GM23338 (cell line): ENCODE measurements around the gene KCTD2. TPM values are rescaled to one million over a fixed set of nuclear protein-coding genes. Genes with fewer than 3 reads are reported as not detected.
A peak's percentile ranks its signal among the peaks of the same experiment; 100 is the strongest.

ENCODE experiments used
- ATAC-seq: fragments of 200-7000 bp; cut with Tn5 transposase; 3 replicates; pipeline ENCODE4 v1.9.1; 2020
- DNase-seq: peaks from one replicate; pipeline ENCODE4 v3.0.0-alpha.2; 2015; ENCODE audit warnings: low spot score
- H2AFZ ChIP-seq: fragments of 200-600 bp; sonication (generic); 2 replicates; pipeline ENCODE4 v1.8.0; 2016; ENCODE audit warnings: antibody characterized with exemption, mild to moderate bottlenecking, moderate library complexity
- H3F3A ChIP-seq: fragments of 200-600 bp; sonication (generic); replicated peaks from 2 replicates; pipeline ENCODE4 v1.8.0; 2017; ENCODE audit warnings: antibody characterized with exemption, mixed run types, low read depth
- H3K27ac ChIP-seq: fragments of 200-600 bp; sonication (generic); 2 replicates; pipeline ENCODE4 v1.6.1; 2016; ENCODE audit warnings: low read depth
- H3K27me3 ChIP-seq: fragments of 200-600 bp; sonication (generic); 2 replicates; pipeline ENCODE4 v1.8.0; 2016; ENCODE audit warnings: mild to moderate bottlenecking, mixed run types, moderate library complexity; ENCODE audit not compliant: insufficient read depth
- H3K36me3 ChIP-seq: fragments of 200-600 bp; sonication (generic); 2 replicates; pipeline ENCODE4 v1.8.0; 2016; ENCODE audit warnings: mild to moderate bottlenecking; ENCODE audit not compliant: insufficient read depth
- H3K4me1 ChIP-seq: fragments of 200-600 bp; sonication (generic); 2 replicates; pipeline ENCODE4 v1.8.0; 2016; ENCODE audit warnings: mild to moderate bottlenecking, moderate library complexity; ENCODE audit not compliant: insufficient read depth
- H3K4me2 ChIP-seq: fragments of 200-600 bp; sonication (generic); 2 replicates; pipeline ENCODE4 v1.7.1; 2017; ENCODE audit warnings: mixed run types
- H3K4me3 ChIP-seq: fragments of 200-600 bp; sonication (generic); 2 replicates; pipeline ENCODE4 v1.6.1; 2016; ENCODE audit warnings: mixed run types
- H3K79me2 ChIP-seq: fragments of 200-600 bp; sonication (generic); replicated peaks from 2 replicates; pipeline ENCODE4 v1.8.0; 2017; ENCODE audit warnings: mild to moderate bottlenecking; ENCODE audit not compliant: insufficient read depth
- H3K9me2 ChIP-seq: fragments of 200-600 bp; sonication (generic); 2 replicates; pipeline ENCODE4 v1.8.0; 2017; ENCODE audit not compliant: insufficient read depth
- H4K20me1 ChIP-seq: fragments of 200-600 bp; sonication (generic); replicated peaks from 2 replicates; pipeline ENCODE4 v1.8.0; 2017; ENCODE audit warnings: mild to moderate bottlenecking; ENCODE audit not compliant: insufficient read depth
- H3K27ac Mint-ChIP-seq: 2 replicates; pipeline ENCODE4 v1.8.0; 2020; ENCODE audit warnings: inconsistent platforms, mild to moderate bottlenecking, moderate library complexity, mixed read lengths
- H3K27me3 Mint-ChIP-seq: 3 replicates; pipeline ENCODE4 v1.8.0; 2022; ENCODE audit warnings: low read depth, mild to moderate bottlenecking, moderate library complexity, mixed read lengths, inconsistent platforms; ENCODE audit not compliant: insufficient read depth, poor library complexity
- H3K36me3 Mint-ChIP-seq: 3 replicates; pipeline ENCODE4 v1.8.0; 2021; ENCODE audit warnings: low read depth, mild to moderate bottlenecking, inconsistent platforms, moderate library complexity, mixed read lengths
- H3K4me1 Mint-ChIP-seq: 3 replicates; pipeline ENCODE4 v1.8.0; 2020; ENCODE audit warnings: mild to moderate bottlenecking, inconsistent platforms, mixed read lengths
- H3K4me3 Mint-ChIP-seq: 3 replicates; pipeline ENCODE4 v1.8.0; 2021; ENCODE audit warnings: moderate library complexity, mild to moderate bottlenecking, inconsistent platforms, mixed read lengths
- H3K9me3 Mint-ChIP-seq: 3 replicates; pipeline ENCODE4 v1.8.0; 2020; ENCODE audit warnings: moderate library complexity, mild to moderate bottlenecking, inconsistent platforms, mixed read lengths
- CREB1 ChIP-seq: fragments of 250-450 bp; sonication (Bioruptor Pico); IDR thresholded peaks from 2 replicates; pipeline ENCODE4 v1.5.0; 2020; ENCODE audit warnings: low read depth, mild to moderate bottlenecking, moderate library complexity
- EZH2 ChIP-seq: fragments of 200-600 bp; sonication (generic); IDR thresholded peaks from one replicate; pipeline ENCODE4 v1.8.0; 2017; ENCODE audit warnings: antibody characterized with exemption, mild to moderate bottlenecking, low read depth; ENCODE audit not compliant: unreplicated experiment
- EZH2phosphoT487 ChIP-seq: fragments of 200-600 bp; sonication (generic); IDR thresholded peaks from one replicate; pipeline ENCODE4 v1.8.1; 2018; ENCODE audit warnings: antibody characterized with exemption; ENCODE audit not compliant: unreplicated experiment
- JUNB ChIP-seq: IDR thresholded peaks from one replicate; pipeline ENCODE4 v1.6.1; 2016; ENCODE audit warnings: antibody characterized with exemption; ENCODE audit not compliant: unreplicated experiment
- NANOG ChIP-seq: IDR thresholded peaks from 2 replicates; pipeline ENCODE4 v1.6.1; 2016; ENCODE audit warnings: antibody characterized with exemption, borderline replicate concordance
- POLR2AphosphoS5 ChIP-seq: IDR thresholded peaks from 2 replicates; pipeline ENCODE4 v1.6.1; 2016; ENCODE audit warnings: antibody characterized with exemption, low read depth
- STAT1 ChIP-seq: IDR thresholded peaks from one replicate; pipeline ENCODE4 v1.6.1; 2016; ENCODE audit warnings: antibody characterized with exemption; ENCODE audit not compliant: unreplicated experiment
- ZNF114 ChIP-seq: fragments of 250-450 bp; sonication (Bioruptor Pico); IDR thresholded peaks from 2 replicates; pipeline ENCODE4 v1.5.0; 2020; ENCODE audit warnings: mild to moderate bottlenecking, moderate library complexity
- ZNF331 ChIP-seq: fragments of 250-450 bp; sonication (Bioruptor Pico); IDR thresholded peaks from 2 replicates; pipeline ENCODE4 v1.5.0; 2020; ENCODE audit warnings: low read depth, mild to moderate bottlenecking, moderate library complexity
- polyA plus RNA-seq: library from polyadenylated mRNA; unstranded; fragments of >200 nt; fragmentation: Nextera tagmentation; extraction: Ambion mirVana; gene quantifications from 2 replicates; pipeline ENCODE4 v1.2.1, GENCODE V29; 2016
- total RNA-seq: library from RNA; depleted of rRNA; stranded (reverse); fragments of >200 nt; shearing (Covaris generic); gene quantifications from 2 replicates; pipeline ENCODE4 v1.2.3, GENCODE V29; 2014
- TF ChIP-seq, protein P1 (sequence below), 2 experiments: fragments of 200-600 bp in 1 of 2; sonication (generic) in 1 of 2; conservative IDR thresholded peaks; 2 replicates each; pipeline versions ENCODE4 v1.5.1 to v1.6.1; 2016 to 2017; ENCODE audit warnings: antibody characterized with exemption in 2 of 2, low read depth in 2 of 2, mild to moderate bottlenecking in 2 of 2, moderate library complexity in 1 of 2
- TF ChIP-seq, protein P2 (sequence below): IDR thresholded peaks from one replicate; pipeline ENCODE4 v1.6.1; 2018; ENCODE audit warnings: antibody characterized with exemption; ENCODE audit not compliant: unreplicated experiment
- TF ChIP-seq, protein P3 (sequence below): IDR thresholded peaks from 2 replicates; pipeline ENCODE4 v1.6.1; 2016; ENCODE audit warnings: antibody characterized with exemption
- TF ChIP-seq, protein P4 (sequence below): fragments of 250-450 bp; sonication (Bioruptor Pico); IDR thresholded peaks from 2 replicates; pipeline ENCODE4 v1.5.0; 2020; ENCODE audit warnings: mild to moderate bottlenecking, moderate library complexity

The KCTD2 gene
- total and polyA plus RNA-seq, 2 experiments from 2014 or later, result 7.4 to 30.0 TPM

DNA sequence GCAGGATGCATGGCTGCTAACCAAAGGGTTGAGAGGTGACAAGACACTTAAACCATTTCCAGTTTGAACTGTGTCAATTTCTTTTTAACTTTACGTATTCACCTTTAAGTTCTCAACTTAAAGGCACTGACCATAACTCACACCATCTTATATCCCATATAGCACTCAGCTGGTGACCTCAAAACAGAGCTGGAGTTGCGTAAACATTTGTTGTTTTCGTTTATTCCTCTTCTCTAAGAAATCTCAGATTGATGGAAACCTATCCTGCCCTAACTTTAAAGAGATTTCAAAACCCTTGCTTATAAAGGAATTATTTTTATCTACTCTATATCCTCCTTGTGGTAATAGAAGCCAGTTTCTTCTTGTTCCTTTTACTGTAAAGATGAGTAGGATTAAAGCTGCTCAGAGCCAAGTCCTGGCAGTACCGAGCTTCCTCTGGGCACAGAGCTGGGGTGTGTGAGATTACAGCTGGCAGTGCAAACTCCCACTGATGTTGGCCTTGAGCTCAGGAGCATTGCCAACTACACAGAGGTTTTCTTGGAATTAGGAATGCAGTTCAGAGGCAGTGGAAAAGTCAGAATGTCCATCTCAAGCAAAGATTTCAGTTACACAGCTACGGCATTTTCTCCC lies 1.3 kb downstream of the KCTD2 start:
- Histone ChIP-seq H3K36me3 (peaks cover 20% of the 10 kb centered on the region), H3K27me3 (no peaks in the 10 kb centered on the region), H3K27ac (peak overlapping the region; percentile 39; the same call in 1 of the 2 replicates), H3K4me3 (peak overlapping the region; percentile 100), H3K79me2 (peaks cover 54% of the 10 kb centered on the region), H3F3A (peaks cover 30% of the 10 kb centered on the region), H2AFZ (no peak overlapping the region), H3K4me1 (peaks cover 22% of the 10 kb centered on the region), H3K4me2 (peak overlapping the region; percentile 100), H3K9me2 (no peaks in the 10 kb centered on the region), H4K20me1 (peaks cover 18% of the 10 kb centered on the region)
- Mint-ChIP-seq H3K36me3 (peaks cover 50% of the 10 kb centered on the region), H3K27ac (peak overlapping the region; percentile 9; the same call in 1 of the 2 replicates), H3K27me3 (peaks cover 13% of the 10 kb centered on the region), H3K4me3 (peak overlapping the region; percentile 97), H3K9me3 (no peaks in the 10 kb centered on the region), H3K4me1 (peaks cover 24% of the 10 kb centered on the region)
- TF ChIP-seq JUNB (no peak), EZH2 (no peak), STAT1 (no peak), CREB1 (CRISPR knock-in tag) (no peak), ZNF331 (CRISPR knock-in tag) (no peak), EZH2phosphoT487 (no peak), NANOG (no peak), ZNF114 (CRISPR knock-in tag) (no peak), POLR2AphosphoS5 (no peak)
- TF ChIP-seq, protein P1, sequence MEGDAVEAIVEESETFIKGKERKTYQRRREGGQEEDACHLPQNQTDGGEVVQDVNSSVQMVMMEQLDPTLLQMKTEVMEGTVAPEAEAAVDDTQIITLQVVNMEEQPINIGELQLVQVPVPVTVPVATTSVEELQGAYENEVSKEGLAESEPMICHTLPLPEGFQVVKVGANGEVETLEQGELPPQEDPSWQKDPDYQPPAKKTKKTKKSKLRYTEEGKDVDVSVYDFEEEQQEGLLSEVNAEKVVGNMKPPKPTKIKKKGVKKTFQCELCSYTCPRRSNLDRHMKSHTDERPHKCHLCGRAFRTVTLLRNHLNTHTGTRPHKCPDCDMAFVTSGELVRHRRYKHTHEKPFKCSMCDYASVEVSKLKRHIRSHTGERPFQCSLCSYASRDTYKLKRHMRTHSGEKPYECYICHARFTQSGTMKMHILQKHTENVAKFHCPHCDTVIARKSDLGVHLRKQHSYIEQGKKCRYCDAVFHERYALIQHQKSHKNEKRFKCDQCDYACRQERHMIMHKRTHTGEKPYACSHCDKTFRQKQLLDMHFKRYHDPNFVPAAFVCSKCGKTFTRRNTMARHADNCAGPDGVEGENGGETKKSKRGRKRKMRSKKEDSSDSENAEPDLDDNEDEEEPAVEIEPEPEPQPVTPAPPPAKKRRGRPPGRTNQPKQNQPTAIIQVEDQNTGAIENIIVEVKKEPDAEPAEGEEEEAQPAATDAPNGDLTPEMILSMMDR (conservative IDR thresholded peaks at IDR 0.05; ENCODE audit: low read depth in 2 of 2), result no peak
- TF ChIP-seq, protein P2, sequence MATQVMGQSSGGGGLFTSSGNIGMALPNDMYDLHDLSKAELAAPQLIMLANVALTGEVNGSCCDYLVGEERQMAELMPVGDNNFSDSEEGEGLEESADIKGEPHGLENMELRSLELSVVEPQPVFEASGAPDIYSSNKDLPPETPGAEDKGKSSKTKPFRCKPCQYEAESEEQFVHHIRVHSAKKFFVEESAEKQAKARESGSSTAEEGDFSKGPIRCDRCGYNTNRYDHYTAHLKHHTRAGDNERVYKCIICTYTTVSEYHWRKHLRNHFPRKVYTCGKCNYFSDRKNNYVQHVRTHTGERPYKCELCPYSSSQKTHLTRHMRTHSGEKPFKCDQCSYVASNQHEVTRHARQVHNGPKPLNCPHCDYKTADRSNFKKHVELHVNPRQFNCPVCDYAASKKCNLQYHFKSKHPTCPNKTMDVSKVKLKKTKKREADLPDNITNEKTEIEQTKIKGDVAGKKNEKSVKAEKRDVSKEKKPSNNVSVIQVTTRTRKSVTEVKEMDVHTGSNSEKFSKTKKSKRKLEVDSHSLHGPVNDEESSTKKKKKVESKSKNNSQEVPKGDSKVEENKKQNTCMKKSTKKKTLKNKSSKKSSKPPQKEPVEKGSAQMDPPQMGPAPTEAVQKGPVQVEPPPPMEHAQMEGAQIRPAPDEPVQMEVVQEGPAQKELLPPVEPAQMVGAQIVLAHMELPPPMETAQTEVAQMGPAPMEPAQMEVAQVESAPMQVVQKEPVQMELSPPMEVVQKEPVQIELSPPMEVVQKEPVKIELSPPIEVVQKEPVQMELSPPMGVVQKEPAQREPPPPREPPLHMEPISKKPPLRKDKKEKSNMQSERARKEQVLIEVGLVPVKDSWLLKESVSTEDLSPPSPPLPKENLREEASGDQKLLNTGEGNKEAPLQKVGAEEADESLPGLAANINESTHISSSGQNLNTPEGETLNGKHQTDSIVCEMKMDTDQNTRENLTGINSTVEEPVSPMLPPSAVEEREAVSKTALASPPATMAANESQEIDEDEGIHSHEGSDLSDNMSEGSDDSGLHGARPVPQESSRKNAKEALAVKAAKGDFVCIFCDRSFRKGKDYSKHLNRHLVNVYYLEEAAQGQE, result no peak
- TF ChIP-seq, protein P3, sequence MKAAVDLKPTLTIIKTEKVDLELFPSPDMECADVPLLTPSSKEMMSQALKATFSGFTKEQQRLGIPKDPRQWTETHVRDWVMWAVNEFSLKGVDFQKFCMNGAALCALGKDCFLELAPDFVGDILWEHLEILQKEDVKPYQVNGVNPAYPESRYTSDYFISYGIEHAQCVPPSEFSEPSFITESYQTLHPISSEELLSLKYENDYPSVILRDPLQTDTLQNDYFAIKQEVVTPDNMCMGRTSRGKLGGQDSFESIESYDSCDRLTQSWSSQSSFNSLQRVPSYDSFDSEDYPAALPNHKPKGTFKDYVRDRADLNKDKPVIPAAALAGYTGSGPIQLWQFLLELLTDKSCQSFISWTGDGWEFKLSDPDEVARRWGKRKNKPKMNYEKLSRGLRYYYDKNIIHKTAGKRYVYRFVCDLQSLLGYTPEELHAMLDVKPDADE, result no peak
- TF ChIP-seq, protein P4, sequence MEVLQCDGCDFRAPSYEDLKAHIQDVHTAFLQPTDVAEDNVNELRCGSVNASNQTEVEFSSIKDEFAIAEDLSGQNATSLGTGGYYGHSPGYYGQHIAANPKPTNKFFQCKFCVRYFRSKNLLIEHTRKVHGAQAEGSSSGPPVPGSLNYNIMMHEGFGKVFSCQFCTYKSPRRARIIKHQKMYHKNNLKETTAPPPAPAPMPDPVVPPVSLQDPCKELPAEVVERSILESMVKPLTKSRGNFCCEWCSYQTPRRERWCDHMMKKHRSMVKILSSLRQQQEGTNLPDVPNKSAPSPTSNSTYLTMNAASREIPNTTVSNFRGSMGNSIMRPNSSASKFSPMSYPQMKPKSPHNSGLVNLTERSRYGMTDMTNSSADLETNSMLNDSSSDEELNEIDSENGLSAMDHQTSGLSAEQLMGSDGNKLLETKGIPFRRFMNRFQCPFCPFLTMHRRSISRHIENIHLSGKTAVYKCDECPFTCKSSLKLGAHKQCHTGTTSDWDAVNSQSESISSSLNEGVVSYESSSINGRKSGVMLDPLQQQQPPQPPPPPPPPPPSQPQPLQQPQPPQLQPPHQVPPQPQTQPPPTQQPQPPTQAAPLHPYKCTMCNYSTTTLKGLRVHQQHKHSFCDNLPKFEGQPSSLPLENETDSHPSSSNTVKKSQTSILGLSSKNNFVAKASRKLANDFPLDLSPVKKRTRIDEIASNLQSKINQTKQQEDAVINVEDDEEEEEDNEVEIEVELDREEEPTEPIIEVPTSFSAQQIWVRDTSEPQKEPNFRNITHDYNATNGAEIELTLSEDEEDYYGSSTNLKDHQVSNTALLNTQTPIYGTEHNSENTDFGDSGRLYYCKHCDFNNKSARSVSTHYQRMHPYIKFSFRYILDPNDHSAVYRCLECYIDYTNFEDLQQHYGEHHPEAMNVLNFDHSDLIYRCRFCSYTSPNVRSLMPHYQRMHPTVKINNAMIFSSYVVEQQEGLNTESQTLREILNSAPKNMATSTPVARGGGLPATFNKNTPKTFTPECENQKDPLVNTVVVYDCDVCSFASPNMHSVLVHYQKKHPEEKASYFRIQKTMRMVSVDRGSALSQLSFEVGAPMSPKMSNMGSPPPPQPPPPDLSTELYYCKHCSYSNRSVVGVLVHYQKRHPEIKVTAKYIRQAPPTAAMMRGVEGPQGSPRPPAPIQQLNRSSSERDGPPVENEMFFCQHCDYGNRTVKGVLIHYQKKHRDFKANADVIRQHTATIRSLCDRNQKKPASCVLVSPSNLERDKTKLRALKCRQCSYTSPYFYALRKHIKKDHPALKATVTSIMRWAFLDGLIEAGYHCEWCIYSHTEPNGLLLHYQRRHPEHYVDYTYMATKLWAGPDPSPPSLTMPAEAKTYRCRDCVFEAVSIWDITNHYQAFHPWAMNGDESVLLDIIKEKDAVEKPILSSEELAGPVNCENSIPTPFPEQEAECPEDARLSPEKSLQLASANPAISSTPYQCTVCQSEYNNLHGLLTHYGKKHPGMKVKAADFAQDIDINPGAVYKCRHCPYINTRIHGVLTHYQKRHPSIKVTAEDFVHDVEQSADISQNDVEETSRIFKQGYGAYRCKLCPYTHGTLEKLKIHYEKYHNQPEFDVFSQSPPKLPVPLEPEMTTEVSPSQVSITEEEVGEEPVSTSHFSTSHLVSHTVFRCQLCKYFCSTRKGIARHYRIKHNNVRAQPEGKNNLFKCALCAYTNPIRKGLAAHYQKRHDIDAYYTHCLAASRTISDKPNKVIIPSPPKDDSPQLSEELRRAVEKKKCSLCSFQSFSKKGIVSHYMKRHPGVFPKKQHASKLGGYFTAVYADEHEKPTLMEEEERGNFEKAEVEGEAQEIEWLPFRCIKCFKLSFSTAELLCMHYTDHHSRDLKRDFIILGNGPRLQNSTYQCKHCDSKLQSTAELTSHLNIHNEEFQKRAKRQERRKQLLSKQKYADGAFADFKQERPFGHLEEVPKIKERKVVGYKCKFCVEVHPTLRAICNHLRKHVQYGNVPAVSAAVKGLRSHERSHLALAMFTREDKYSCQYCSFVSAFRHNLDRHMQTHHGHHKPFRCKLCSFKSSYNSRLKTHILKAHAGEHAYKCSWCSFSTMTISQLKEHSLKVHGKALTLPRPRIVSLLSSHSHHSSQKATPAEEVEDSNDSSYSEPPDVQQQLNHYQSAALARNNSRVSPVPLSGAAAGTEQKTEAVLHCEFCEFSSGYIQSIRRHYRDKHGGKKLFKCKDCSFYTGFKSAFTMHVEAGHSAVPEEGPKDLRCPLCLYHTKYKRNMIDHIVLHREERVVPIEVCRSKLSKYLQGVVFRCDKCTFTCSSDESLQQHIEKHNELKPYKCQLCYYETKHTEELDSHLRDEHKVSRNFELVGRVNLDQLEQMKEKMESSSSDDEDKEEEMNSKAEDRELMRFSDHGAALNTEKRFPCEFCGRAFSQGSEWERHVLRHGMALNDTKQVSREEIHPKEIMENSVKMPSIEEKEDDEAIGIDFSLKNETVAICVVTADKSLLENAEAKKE (CRISPR knock-in tag), result no peak
- ATAC-seq (no peak), DNase-seq (no peak)
